Islet precursor cell (in vitro differentiated cells): ENCODE data around the gene PTPRE.

Source experiments
- DNase-seq: peaks from one replicate; pipeline ENCODE4 v3.0.0-alpha.2; 2018

PTPRE gene

GRCh38 chr10:127959428-127959827 lies 52.5 kb downstream of the PTPRE start:
- no peak for DNase-seq

DNA sequence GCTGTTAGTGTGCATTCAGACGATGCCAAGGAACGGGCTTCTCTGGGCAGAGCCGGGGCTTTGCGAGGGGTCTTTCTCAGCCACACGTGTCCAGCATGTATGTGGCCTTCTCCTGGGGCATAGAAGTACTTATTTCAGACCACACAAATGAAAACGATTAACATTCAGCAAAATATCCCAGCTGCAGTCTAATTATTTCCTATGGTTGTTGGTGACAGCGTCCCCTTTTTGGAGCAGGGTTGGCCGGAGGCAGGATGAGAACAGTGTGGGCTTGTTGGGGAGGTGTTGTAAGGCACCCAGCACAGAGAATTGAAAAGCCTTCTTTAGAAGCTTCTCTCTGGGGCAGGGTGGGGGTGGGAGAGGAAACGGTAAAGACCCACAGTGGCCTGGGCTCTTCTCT lies 54.2 kb downstream of the PTPRE start:
- no peak for DNase-seq

- DNase-seq = no peak
Observed at GRCh38 chr10:127962205-127962604, 55.3 kb downstream of the PTPRE start.

DNA sequence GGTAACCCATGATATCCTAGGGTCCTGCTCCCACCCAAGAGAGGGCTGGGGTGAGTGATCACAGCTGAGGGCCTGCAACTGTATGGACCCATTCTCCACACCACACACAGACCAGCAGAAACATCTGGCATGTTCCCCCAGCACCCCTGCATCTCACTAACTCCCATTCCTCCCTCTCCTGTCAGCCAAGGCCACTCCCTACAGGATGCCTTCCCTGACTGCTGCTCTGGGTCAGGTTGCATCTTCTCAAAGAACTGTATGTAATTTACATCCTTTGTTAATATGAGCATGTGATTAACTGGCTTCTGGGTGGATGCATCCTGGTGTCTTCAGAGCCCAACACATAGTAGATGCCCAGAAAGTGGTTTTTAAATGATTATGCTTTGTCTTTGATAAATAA lies 56.2 kb downstream of the PTPRE start:
- no peak for DNase-seq

DNA sequence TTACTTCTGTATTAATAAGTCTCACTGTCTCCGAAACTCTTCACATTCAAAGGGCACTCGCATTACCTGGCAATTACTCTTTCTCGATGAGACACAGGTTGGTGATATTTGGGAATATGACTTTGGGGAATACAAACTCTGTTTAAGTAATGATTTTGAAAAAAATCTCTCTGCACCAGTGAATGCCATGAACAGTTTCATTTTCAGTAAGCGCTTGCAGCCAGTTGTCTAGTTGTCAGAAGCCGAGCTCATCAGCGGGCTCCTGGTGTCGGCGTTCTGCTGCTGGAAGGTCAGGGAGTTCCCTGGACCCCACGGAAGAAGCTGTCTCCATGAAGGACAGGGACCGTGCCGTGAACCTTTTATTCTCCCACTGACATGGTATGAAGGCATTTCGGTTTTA lies 57.7 kb downstream of the PTPRE start:
- DNase-seq = no peak

DNA sequence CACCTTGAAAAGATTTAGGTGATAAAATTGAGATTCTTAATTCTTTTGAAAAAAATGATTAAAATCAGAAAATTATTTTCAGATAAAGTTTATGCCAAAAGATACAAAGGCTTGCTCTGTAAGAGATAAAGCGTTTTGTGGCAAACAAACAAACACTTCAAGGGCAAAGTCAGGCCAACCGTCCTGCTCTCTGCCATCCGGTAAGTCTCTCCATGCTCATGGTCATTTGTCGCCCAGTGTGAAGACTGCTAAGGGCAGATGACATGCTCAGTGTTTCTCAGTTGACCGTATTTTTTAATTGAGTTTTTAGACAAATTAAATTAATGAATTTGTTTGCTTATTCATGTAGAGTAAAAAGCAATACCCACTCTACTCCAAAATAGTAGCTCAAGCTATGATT lies 60.0 kb downstream of the PTPRE start:
- no peak for DNase-seq

DNA sequence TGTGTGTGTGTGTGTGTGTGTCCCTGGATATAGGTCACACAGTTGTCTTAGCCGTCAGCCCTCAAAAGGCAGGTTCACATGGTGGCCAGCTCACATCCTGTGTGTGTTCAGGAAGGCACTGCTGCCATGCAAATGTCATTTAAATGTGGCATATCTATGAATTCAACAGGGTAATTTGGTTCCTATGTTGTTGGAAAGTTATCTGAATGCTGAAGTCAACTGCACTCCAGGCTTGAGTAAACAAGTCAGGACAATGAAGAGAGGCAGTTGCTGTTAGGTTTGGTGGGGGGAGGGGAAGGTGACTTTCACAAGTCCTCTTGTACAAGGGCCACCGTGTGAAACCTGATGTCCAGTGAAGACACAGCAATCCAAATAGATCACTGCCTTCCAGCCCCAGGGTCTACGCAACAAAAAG lies 61.1 kb downstream of the PTPRE start:
- no peak for DNase-seq

- no peak for DNase-seq
Observed at GRCh38 chr10:127968659-127969058, 61.8 kb downstream of the PTPRE start.

DNA sequence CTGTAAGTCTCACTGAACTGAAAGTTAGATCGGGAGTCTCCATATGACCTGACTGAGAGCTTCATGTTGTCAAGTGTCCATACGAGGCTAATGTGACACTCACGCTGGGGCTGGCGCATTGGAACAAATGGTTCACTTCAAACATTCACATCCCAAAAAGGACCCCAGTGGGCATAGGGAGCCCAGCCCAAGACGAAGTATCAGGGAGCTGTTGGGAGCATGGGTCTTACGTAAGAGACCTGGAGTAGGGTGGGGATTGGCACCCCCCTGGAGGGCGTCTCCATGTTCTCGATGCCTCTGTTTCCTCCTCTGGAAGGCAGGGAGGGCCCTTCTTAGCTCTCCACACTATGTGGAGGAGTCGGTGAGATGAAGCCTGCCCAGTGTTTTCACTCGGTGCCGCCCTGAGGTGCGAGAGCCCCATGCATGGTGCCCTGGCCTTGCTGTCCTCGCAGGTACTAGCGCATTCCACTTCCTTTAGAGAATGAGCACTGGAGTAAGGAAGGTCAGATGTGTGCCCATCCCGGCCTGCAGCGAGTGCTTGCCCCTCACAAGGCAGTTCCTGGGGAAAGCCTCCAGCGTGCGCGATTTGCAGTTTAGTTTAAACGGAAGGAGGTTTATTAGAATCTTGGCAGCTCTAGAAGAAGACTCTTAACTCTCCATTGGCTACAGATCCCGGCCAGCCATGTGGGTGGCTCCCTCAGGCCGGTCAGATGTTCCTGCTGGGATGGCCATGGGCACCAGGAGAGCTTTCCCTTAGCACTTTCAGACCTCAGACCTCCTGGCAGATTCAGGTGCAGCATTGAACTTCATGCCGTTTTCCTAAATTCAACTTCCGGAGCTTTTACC lies 64.4 kb downstream of the PTPRE start:
- no peak for DNase-seq

GRCh38 chr10:127971963-127972615 lies 65.2 kb downstream of the PTPRE start:
- DNase-seq = no peak

GRCh38 chr10:127972751-127973357 lies 66.0 kb downstream of the PTPRE start:
- no peak for DNase-seq

DNA sequence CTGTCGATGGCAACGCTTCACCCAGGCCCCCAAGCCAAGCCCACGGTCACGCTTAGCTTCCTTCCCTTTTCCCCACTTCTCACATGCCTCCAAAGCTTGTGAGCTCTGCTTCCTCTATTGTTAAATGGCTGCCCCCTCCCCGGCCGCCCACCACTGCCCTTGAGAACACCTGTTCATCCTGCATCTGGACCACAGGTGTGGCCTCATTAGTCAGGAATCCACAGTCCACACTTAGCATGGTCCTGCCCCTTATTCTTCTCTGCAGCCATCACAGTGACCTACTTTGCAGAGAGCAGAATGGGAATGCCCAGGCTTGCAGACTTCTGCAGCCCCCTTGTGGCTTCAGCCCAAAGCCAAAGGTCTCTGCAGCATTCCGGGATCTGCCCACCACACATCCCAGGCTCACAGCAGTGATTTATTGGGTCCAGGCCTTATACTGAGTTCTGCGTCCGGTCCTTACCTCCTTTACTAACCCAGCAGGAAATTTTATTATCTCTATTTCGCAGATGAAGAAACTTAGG lies 66.9 kb downstream of the PTPRE start:
- DNase-seq = peak; percentile 75

- DNase-seq = no peak
Observed at GRCh38 chr10:127974911-127975310, 68.0 kb downstream of the PTPRE start.

- peak; percentile 27 for DNase-seq
Observed at GRCh38 chr10:127976286-127976685, 69.4 kb downstream of the PTPRE start.

DNA sequence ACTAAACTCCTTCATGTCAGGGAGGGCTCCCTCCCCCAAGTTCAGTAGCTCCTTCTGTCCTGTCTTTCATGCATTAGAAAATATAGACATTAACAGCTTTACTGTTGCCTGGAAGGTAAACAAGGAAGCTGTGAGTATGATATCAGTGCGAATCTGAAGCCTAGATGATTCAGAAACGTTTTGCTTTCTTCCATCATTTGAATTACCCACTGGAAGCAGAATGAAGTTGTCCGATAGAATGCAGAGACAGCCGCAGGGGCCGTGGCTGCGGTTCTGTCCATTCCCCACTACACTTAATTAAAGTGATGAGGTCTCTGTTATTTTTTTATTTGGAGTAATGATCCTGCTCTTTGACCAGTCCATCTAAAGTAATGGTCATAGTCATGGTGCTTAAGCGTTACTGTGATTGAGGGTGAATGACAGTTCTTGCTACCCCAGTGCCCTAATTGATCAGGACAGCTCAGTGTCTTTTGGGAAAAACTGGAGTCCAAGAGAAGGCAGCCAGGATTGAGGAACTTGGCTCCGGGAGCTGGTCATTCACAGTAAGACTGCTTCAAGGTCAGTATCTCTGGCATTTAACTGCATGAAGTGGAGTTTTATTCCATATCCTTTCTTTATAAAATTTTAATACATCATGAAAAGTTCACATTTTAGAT lies 69.9 kb downstream of the PTPRE start:
- DNase-seq = peak; percentile 7

GRCh38 chr10:127977357-127978009 lies 70.6 kb downstream of the PTPRE start:
- DNase-seq = peak; percentile 70

DNA sequence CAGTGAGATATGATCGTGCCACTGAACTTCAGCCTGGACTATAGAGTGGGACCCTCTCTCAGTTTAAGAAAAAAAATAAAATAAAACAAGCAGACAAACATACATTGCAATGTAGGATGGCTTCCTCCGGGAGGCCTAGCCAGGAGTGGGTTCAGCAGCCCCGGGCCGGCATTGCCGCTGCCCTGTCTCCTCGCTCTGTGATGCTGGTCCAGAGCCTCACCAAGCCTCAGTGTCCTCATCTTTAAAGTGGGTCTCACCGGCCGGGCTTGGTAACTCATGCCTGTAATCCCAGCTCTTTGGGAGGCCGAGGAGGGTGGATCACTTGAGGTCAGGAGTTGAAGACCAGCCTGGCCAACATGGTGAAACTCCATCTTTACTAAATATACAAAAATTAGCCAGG lies 71.6 kb downstream of the PTPRE start:
- peak; percentile 46 for DNase-seq

DNA sequence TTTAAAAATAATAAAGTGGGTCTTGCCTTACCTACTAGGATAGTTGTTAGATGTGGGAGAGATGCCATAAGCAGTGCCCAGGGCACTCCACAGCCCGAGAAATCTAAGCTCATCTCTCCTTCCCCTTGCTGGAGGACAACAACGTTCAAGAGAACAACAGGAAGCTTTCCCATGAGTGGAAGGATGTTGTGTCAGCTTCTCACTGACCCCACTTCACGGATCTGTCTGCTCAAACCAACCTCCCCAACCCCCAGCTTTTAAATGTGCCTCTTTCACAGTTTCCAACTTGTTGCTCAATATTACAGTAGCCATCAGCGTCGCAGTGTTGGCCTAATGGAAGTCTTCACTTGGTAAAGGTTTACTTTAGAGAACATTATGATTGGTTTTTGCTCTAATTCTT lies 72.1 kb downstream of the PTPRE start:
- DNase-seq = peak; percentile 7

DNA sequence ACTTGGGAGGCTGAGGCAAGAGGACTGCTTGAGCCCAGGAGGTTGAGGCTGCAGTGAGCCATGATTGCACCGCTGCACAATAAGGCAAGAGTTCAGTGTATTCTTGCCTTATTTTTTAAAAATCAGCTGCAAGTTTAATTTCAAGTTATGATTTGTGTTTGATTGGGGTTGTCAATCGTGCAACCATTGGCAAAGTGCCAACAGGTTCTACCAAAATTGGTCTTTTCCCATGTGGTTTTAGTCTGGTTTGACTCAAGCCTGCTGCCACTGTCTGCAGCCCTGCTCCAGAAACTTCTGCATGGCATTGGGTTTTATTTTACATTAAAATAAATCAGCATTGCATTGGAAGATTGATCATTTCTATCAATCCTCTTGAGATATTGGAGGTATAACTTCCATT lies 72.7 kb downstream of the PTPRE start:
- peak; percentile 1 for DNase-seq

DNA sequence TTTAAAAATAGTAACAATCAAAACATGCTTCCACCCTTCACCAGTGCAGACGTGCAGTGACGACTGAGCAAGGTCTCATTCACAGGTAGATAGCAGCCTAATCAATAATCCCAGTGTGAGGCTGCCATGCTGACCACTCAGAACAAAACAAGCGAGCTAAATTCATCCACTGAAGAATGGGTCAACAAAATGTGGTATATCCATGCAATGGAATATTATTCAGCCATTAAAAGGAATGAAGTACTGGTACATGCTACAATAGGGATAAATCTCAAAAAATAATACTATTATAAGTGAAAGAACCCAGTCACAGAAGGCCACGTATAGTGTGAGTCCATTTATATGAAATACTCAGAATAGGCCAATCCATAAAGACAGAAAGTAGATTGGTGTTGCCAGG lies 74.0 kb downstream of the PTPRE start:
- DNase-seq = no peak

GRCh38 chr10:127982601-127983000 lies 75.7 kb downstream of the PTPRE start:
- DNase-seq = peak; percentile 24

GRCh38 chr10:127983344-127984100 lies 76.6 kb downstream of the PTPRE start:
- DNase-seq = no peak
